ENCODE data around the gene CLMP.
"Not testable (repeated sequence)": the region's sequence is repeated elsewhere in the genome, so short reads cannot be mapped to it uniquely, and the experiment has no call there.

Gene CLMP

DNA sequence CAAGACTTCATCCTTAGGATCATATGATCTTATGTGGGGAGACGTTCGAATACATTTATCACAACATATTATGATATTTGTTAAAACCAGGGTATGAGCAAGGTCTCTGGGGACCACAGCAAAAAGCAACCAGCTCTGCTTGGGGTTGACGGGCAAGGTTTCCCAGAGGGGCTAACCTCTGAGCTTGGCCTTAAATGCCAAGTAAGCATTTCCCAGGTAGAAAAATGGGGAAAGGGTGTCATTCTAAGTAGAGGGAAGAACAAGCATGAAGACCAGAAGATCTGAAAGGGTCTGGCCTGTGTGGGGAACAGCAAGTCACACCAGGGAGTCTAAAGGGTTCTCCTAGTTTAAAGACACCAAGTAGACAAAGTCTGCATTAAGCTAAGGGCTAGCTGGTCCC lies 24.1 kb downstream of the CLMP start:
- in situ Hi-C loops (cut with MboI; ENCODE audit: low sequenced_read_pairs): no loop called here

GRCh38 chr11:123169821-123170220 lies 25.2 kb downstream of the CLMP start:
- in situ Hi-C loops (cut with MboI; ENCODE audit: low sequenced_read_pairs): no loop called here

DNA sequence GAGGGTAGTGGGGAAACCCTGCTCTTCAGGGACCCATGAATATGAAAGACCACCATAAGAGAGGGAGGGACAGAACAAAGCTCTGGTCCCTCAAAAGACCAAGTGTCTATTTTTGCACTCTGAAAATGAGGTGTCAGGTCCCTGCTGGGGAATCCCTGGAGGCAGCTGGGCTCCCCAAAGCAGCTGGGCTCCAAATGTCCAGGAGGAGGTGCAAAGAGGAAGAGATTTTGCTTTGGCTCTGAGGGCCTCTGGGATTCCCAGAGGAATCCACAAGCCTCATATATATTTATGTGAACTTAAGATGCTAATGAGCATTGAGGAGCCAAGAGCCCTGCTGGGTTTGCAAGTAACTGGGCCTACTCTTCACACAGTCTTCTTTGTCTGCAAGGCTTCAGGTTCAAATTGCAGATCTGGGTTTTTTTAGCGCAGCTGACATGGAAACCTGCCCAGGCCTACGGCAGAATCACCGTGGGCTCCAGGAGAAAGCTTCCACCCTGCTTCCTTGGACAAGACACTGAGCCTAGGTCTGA lies 26.0 kb downstream of the CLMP start:
- in situ Hi-C loops (cut with MboI; ENCODE audit: low sequenced_read_pairs): no loop called here

GRCh38 chr11:123168241-123168640 lies 26.8 kb downstream of the CLMP start:
- in situ Hi-C loops (cut with MboI; ENCODE audit: low sequenced_read_pairs): no loop called here

DNA sequence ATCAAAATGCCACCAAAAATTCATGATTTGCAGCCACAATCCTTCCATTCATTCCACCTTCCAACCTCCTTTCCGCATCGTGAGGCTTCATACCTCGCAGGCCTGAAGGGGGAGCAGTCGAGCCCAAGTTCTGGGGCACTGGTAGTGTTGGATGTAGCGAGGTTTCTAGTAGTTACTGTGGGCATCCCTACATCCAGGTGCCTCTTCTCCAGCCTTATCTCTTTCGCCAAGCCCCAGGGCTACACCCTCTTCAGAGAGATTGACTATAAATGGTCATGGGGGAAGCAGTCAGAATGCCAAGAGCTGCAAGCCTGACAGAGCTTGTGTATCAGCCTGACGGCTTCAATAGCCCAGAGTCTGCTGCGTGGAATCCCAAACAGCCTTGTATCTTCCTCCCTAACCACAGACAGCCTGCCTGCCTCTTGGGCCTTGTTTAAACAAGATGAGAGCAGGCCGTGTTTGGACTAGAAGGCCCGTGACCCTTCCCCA lies 28.9 kb downstream of the CLMP start:
- in situ Hi-C loops (cut with MboI; ENCODE audit: low sequenced_read_pairs): no loop called here

DNA sequence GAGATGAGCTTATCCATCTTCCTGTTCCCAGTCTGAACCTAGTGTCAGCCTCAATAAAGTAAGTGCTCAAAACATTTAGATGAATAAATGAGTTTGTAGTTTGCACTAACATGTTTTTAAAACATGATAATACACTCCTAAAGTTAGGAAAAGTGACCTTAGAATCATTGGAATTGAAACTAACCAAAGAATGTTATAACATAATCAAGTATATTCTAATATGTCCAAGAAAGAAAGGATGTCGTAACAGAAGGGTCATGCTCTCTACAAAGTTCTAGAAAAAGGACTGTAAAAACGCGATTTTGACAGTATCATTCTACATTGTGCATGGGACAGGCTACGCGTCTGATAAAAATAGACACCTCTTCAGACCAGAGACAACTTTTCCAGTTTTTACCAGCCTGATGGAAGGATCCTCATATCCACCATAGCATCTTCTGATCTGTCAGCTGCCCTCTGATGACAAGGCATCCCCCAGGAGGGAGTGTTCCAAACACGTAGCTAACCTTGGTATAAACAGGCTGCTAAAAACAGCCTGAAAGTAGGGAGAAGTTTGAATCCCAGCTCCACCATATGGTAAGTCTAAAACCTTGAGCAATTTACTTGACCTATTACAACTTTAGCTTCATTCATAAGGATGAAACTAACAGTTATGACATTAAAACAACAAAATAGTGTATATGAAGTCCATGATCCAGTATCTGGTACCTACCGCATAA lies 30.2 kb downstream of the CLMP start:
- in situ Hi-C loops (cut with MboI; ENCODE audit: low sequenced_read_pairs): no loop called here

- in situ Hi-C loops (cut with MboI; ENCODE audit: low sequenced_read_pairs): no loop called here
Observed at GRCh38 chr11:123163621-123164020, 31.4 kb downstream of the CLMP start.

DNA sequence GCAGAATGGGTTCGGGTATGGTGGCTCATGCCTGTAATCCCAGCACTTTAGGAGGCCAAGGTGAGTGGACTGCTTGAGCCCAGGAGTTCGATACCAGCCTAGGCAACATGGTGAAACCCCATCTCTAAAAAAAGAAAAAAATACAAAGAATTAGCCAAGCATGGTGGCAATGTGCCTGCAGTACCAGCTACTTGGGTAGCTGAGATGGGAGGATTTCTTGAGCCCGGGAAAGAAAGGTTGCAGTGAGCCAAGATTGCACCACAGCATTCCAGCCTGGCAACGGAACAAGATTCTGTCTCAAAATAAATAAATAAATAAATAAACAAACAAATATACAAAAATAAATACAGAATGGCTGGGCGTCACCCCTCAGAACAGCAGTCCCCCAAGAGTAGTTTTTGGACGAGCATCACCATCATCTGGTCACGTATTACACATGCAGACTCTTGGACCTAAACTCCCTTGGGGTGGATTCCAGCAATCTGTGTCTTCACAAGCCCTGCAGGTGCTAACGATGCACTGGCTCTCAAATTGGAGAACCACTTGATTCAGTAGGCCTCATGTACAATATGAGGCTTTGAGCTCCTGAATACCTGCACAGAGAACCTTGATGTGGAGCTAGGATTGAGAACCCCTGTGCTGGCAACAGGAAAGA lies 33.5 kb downstream of the CLMP start:
- in situ Hi-C loops (cut with MboI; ENCODE audit: low sequenced_read_pairs): no loop called here

DNA sequence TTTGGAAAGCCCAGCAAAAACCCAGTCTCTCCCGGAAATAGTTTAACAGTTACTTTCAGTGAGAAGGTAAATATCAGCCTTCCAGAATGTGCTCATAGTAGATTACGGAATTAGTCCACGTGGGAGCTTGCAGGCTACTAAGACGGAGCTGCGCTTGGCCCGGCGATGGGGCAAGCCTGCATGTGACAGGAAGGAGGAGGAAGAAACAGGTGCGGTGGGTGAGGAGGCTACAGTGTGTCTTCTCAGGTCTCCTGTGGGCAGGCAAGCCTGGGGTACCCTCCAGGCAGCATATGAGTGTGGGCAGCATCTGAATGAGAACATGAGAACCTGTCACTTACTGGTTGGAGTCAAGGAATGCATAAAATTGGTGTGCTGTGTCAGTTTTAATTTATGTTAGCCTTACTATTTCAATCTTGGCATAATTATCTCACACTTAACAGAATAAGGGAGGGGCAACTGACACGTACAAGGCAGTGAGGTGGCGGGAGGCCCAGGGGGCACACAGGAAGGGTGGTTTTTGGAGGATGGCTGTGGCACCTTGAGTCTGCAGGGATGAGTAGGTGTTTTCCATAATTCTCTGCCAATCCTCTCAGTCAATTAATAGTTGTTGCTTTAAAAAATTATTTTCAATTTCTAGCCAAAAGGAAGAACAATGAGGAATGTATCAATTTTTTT lies 35.7 kb downstream of the CLMP start:
- in situ Hi-C loops (cut with MboI; ENCODE audit: low sequenced_read_pairs): no loop called here

GRCh38 chr11:123158033-123159003 lies 36.7 kb downstream of the CLMP start:
- in situ Hi-C loops (cut with MboI; ENCODE audit: low sequenced_read_pairs): no loop called here

GRCh38 chr11:123152951-123153350 lies 42.1 kb downstream of the CLMP start:
- in situ Hi-C loops (cut with MboI; ENCODE audit: low sequenced_read_pairs): no loop called here

DNA sequence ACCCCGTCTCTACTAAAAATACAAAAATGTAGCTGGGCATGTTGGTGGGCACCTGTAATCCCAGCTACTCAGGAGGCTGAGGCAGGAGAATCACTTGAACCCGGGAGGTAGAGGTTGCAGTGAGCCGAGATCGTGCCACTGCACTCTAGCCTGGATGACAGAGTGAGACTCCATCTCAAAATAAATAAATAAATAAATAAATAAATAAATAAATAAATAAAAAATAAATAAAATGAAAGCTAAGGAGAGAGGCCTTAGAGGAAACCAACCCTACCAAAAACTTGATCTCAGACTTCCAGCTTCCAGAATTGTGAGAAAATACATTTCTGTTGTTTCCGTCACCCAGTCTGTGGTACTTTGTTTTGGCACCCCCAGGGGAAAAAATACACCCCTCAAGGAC lies 42.7 kb downstream of the CLMP start:
- in situ Hi-C loops (cut with MboI; ENCODE audit: low sequenced_read_pairs): not testable (repeated sequence)

DNA sequence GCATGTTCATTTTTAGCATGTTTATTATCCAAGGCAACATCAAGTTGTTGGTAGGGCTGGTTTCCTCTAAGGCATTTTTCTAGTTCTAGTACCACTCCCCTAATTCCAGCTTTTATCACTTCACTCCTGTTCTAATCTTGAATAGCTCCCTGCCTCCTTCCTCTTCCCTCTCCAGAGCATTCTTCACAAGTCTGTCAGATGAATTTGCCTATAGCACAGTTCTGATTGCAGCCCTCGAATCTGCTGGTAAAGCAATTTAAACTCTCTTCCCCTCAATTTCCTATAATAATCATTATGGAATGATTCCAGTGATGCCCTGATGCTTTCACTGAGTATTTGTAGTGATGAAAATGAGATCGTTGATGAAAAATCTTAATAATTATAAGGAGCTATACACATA lies 43.3 kb downstream of the CLMP start:
- in situ Hi-C loops (cut with MboI; ENCODE audit: low sequenced_read_pairs): no loop called here

DNA sequence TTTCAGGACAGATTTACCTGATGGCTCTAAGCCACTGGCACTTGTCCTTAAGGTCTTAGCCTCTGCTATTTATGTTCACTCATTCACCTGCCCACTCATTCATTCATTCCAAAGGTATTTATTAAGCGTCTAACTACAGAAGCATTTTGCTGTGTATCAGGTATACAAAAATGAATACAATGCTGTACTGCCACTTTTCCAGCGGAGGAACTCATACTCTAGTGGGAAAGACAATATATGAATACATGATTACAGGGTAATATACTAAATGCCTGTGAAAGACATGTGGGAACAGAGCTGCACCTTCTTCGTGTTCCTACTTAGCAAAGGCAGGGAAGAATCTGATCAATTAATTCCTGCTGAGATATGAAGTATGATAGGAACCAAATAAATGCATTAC lies 43.7 kb downstream of the CLMP start:
- in situ Hi-C loops (cut with MboI; ENCODE audit: low sequenced_read_pairs): no loop called here

DNA sequence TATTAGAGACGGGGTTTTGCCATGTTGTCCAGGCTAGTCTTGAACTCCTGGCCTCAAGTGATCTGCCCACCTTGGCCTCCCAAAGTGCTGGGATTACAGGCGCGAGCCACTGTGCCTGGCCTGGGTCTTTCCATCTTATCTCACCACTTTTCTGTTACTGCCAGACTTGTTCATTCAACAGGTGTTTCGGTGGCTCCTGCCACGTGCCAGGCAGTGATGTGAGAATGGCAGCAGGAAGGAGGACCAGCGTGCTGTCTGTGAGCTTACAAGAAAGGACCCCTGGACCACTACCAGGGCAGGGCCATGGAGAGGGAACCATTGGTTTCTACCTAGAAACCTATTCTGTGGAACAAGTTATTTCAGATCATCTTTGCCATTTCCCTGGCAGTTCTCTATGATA lies 44.2 kb downstream of the CLMP start:
- in situ Hi-C loops (cut with MboI; ENCODE audit: low sequenced_read_pairs): no loop called here

GRCh38 chr11:123148965-123149364 lies 46.1 kb downstream of the CLMP start:
- in situ Hi-C loops (cut with MboI; ENCODE audit: low sequenced_read_pairs): no loop called here

- in situ Hi-C loops (cut with MboI; ENCODE audit: low sequenced_read_pairs): no loop called here
Observed at GRCh38 chr11:123145661-123146060, 49.4 kb downstream of the CLMP start.

GRCh38 chr11:123145220-123145619 lies 49.8 kb downstream of the CLMP start:
- in situ Hi-C loops (cut with MboI; ENCODE audit: low sequenced_read_pairs): no loop called here

DNA sequence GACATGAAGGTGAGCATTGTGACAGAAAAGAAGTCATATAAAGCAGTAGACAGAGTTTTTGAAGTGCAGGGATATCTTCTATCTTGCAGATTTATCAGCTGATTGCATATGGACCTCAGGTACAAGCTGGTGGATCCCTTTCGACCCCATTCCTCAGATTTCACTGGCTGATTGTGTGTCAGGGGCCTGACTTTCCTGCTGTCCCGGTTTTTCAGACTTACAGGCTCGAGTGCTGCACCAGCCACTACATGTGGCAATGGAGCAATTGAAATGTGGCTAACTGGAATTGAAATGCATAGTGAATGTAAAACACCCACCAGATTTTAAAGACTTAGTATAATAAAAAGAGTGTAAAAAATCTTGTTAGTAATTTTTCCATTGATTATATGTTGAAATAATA lies 50.3 kb downstream of the CLMP start:
- in situ Hi-C loops (cut with MboI; ENCODE audit: low sequenced_read_pairs): no loop called here

GRCh38 chr11:123143921-123144320 lies 51.1 kb downstream of the CLMP start:
- in situ Hi-C loops (cut with MboI; ENCODE audit: low sequenced_read_pairs): no loop called here

DNA sequence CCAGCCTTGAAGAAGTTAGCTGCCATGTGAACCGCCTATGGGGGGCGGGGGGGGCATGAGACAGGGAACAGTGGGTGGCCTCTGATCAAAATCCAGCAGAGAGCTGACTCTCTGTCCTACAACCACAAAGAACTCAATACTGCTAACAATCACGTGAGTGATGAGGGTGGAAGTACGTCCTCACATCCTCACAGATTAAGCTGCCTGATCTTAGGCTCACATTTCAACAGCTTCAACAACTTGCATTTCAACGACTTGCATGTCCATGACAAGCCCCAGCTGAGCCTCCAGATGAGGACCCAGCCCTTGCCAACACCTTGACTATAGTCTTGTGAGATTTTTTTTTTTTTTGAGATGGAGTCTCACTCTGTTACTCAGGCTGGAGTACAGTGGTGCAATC lies 51.6 kb downstream of the CLMP start:
- in situ Hi-C loops (cut with MboI; ENCODE audit: low sequenced_read_pairs): no loop called here

Measured in hTERT RPE-1 (cell line).